Panc1 (cell line): ENCODE results near the gene PSORS1C2. TPM values are rescaled to one million over a fixed set of nuclear protein-coding genes. Genes with fewer than 3 reads are reported as not detected.

Experiments
- ATAC-seq: fragments of 200-7000 bp; cut with Tn5 transposase; 2 replicates; pipeline ENCODE4 v1.9.1; 2020; ENCODE audit warnings: mild to moderate bottlenecking, moderate library complexity
- BruUV-seq: library from RNA; stranded (reverse); fragments of 400-500 nt; replicated peaks from 2 replicates; lab custom pipeline; 2021; lab: Mats Ljungman, UMichigan
- CTCF ChIA-PET: fragments of 300-600 bp; sonication (Branson Sonifier 250); formaldehyde crosslinking; loops from one replicate; lab custom pipeline; 2022; ENCODE audit warnings: antibody characterized with exemption; lab: Charles Lee
- POLR2A ChIA-PET: fragments of 300-600 bp; sonication (Branson Sonifier 250); formaldehyde crosslinking; loops from one replicate; lab custom pipeline; 2022; ENCODE audit warnings: antibody characterized with exemption; lab: Charles Lee
- DNase-seq: peaks from one replicate; pipeline ENCODE4 v3.0.0-alpha.2; 2010; ENCODE audit warnings: low read depth, low spot score
- H3K27ac ChIP-seq: 2 replicates; pipeline ENCODE4 v1.5.1; 2011; ENCODE audit warnings: mild to moderate bottlenecking, low read length, inconsistent platforms
- H3K27me3 ChIP-seq: fragments of 200-500 bp; sonication (Bioruptor generic); 2 replicates; pipeline ENCODE4 v1.6.0; 2014; ENCODE audit warnings: low read length, inconsistent platforms; ENCODE audit not compliant: control insufficient read depth, insufficient read depth
- H3K36me3 ChIP-seq: fragments of 200-500 bp; sonication (Bioruptor generic); 2 replicates; pipeline ENCODE4 v1.5.1; 2014; ENCODE audit warnings: inconsistent platforms, mild to moderate bottlenecking, low read length, moderate library complexity; ENCODE audit not compliant: control insufficient read depth, insufficient read depth
- H3K4me1 ChIP-seq: 2 replicates; pipeline ENCODE4 v1.5.1; 2011; ENCODE audit warnings: inconsistent platforms, mild to moderate bottlenecking, low read length, moderate library complexity; ENCODE audit not compliant: control insufficient read depth, insufficient read depth
- H3K4me3 ChIP-seq, 2 experiments: 2 replicates each; pipeline ENCODE4 v1.5.1; 2011 to 2012; ENCODE audit warnings: low read depth in 2 of 2, low read length in 2 of 2, mild to moderate bottlenecking in 2 of 2, inconsistent platforms in 1 of 2, moderate library complexity in 1 of 2
- H3K9me3 ChIP-seq: fragments of 200-500 bp; sonication (Bioruptor generic); 2 replicates; pipeline ENCODE4 v1.5.1; 2014; ENCODE audit warnings: low read depth, mild to moderate bottlenecking, inconsistent platforms, low read length, moderate library complexity; ENCODE audit not compliant: control insufficient read depth, insufficient read depth
- POLR2AphosphoS5 ChIP-seq: IDR thresholded peaks from 2 replicates; pipeline ENCODE4 v1.6.1; 2012; ENCODE audit warnings: mild to moderate bottlenecking, low read depth, low read length, moderate library complexity
- SIN3A ChIP-seq: IDR thresholded peaks from 2 replicates; pipeline ENCODE4 v1.6.1; 2012; ENCODE audit warnings: low read depth, mild to moderate bottlenecking, low read length, moderate library complexity, borderline replicate concordance; ENCODE audit not compliant: insufficient read depth
- TCF7L2 ChIP-seq: IDR thresholded peaks from 2 replicates; pipeline ENCODE4 v1.6.1; 2011; ENCODE audit warnings: mild to moderate bottlenecking, low read depth, low read length, inconsistent platforms
- in situ Hi-C: cut with HindIII; loops from 2 replicates; pipeline ENCODE4 v1.10.0; 2016; ENCODE audit warnings: low sequenced_read_pairs, low pct_unique_long_range_greater_than_20kb
- intact Hi-C: fragments of 100-400 bp; cut with micrococcal nuclease; formaldehyde crosslinking; loops from one replicate; pipeline ENCODE4 v1.10.0; 2022; ENCODE audit not compliant: unreplicated experiment
- total RNA-seq: library from RNA; stranded (reverse); gene quantifications from one replicate; pipeline ENCODE4 v1.2.1, GENCODE V29; 2021; ENCODE audit not compliant: unreplicated experiment
- TF ChIP-seq, protein P1 (sequence below): fragments of 450-650 bp; IDR thresholded peaks from 2 replicates; pipeline ENCODE4 v1.5.1; 2017; ENCODE audit warnings: mild to moderate bottlenecking
- TF ChIP-seq, protein P2 (sequence below), 2 experiments: IDR thresholded peaks; 2 replicates each; pipeline ENCODE4 v1.6.1; 2011 to 2012; ENCODE audit warnings: low read depth in 2 of 2, control low read depth in 1 of 2, low read length in 1 of 2, mild to moderate bottlenecking in 1 of 2, moderate library complexity in 1 of 2; ENCODE audit not compliant: insufficient read depth in 1 of 2

The PSORS1C2 gene
- total RNA-seq, 1 experiment from 2014 or later: not detected

DNA sequence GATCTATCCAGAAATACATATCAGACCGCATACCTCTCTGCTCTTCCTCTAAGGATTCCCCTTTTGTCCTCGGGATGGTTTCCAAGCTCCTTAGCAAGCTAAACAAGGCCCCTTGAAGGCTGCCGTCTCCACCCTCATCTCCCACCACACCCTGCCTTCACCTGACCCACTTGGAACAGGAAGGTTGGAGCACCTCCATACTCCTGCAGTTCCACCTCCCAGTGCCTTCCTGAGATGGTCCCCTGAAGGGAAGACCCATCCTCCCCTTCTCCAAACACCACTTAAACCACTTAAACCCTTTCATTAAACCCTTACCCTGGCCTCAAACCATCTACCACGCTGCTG, 40.1 kb upstream of the PSORS1C2 start:
- no TSS peak for BruUV-seq
- POLR2A ChIA-PET: no interaction called here
- Histone ChIP-seq H3K27ac (no peak overlapping the region), H3K4me3 (no peak overlapping the region), H3K27me3 (no peaks in the 10 kb centered on the region), H3K9me3 (no peaks in the 10 kb centered on the region), H3K4me1 (no peaks in the 10 kb centered on the region), H3K36me3 (no peaks in the 10 kb centered on the region)
- TF ChIP-seq SIN3A: no peak
- TF ChIP-seq, protein P1, sequence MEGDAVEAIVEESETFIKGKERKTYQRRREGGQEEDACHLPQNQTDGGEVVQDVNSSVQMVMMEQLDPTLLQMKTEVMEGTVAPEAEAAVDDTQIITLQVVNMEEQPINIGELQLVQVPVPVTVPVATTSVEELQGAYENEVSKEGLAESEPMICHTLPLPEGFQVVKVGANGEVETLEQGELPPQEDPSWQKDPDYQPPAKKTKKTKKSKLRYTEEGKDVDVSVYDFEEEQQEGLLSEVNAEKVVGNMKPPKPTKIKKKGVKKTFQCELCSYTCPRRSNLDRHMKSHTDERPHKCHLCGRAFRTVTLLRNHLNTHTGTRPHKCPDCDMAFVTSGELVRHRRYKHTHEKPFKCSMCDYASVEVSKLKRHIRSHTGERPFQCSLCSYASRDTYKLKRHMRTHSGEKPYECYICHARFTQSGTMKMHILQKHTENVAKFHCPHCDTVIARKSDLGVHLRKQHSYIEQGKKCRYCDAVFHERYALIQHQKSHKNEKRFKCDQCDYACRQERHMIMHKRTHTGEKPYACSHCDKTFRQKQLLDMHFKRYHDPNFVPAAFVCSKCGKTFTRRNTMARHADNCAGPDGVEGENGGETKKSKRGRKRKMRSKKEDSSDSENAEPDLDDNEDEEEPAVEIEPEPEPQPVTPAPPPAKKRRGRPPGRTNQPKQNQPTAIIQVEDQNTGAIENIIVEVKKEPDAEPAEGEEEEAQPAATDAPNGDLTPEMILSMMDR: no peak
- no peak for TF ChIP-seq TCF7L2
- TF ChIP-seq, protein P2, sequence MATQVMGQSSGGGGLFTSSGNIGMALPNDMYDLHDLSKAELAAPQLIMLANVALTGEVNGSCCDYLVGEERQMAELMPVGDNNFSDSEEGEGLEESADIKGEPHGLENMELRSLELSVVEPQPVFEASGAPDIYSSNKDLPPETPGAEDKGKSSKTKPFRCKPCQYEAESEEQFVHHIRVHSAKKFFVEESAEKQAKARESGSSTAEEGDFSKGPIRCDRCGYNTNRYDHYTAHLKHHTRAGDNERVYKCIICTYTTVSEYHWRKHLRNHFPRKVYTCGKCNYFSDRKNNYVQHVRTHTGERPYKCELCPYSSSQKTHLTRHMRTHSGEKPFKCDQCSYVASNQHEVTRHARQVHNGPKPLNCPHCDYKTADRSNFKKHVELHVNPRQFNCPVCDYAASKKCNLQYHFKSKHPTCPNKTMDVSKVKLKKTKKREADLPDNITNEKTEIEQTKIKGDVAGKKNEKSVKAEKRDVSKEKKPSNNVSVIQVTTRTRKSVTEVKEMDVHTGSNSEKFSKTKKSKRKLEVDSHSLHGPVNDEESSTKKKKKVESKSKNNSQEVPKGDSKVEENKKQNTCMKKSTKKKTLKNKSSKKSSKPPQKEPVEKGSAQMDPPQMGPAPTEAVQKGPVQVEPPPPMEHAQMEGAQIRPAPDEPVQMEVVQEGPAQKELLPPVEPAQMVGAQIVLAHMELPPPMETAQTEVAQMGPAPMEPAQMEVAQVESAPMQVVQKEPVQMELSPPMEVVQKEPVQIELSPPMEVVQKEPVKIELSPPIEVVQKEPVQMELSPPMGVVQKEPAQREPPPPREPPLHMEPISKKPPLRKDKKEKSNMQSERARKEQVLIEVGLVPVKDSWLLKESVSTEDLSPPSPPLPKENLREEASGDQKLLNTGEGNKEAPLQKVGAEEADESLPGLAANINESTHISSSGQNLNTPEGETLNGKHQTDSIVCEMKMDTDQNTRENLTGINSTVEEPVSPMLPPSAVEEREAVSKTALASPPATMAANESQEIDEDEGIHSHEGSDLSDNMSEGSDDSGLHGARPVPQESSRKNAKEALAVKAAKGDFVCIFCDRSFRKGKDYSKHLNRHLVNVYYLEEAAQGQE (IDR thresholded peaks at IDR 0.05; ENCODE audit: insufficient read depth in 1 of 2, low read depth in 2 of 2, low read length in 1 of 2): no peak
- no peak for TF ChIP-seq POLR2AphosphoS5
- CTCF ChIA-PET: no interaction called here
- DNase-seq (no peak), ATAC-seq (no peak)
- in situ Hi-C loops: no loop called here
- intact Hi-C loops: no loop called here

DNA sequence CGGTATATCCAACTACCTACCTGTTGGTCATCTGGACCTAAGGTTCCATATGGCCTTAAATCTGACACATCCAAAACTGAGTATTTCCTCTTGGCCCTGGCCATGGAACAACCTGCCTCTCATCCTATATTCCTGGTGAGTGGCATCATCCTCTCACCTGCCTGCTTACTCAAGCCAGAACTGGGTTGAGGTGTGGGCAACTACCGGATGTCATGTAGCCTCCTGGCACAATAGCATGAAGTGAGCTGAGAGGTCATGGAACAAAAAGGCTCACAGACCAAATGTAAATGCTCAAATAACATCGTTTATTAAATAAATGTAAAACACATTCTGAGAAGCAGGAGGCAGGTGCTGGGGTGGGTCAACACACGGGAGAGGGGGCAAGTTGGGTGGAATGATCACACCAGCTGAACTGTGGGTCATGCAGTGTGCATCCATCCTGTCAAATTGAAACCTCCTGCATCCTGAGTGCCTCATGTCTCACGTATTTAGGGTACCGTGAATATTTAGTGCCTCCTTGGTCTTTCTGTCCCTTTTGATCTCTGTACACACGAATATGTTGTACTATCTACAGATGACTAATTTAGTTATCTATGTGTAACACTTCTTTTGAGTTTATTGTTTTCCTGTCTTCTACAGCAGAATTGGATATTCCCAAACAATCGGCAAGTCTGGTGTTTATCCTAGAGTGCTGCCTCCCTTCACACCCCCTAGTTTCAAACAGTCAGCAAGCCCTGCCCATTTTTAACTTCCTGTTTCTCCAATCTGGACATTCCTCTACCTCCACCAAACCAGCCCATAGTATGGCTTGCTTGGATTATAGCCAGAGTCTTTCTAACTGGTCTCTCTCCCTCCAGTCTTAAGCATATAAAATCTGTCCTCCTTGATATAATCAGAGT, 39.5 kb upstream of the PSORS1C2 start:
- intact Hi-C loops: no loop called here
- no TSS peak for BruUV-seq
- H3K27ac ChIP-seq: no peak overlapping the region
- H3K9me3 ChIP-seq: no peaks in the 10 kb centered on the region
- H3K4me1 ChIP-seq: no peaks in the 10 kb centered on the region
- no peak for DNase-seq
- in situ Hi-C loops: no loop called here
- no peak overlapping the region for H3K4me3 ChIP-seq
- TF ChIP-seq POLR2AphosphoS5: no peak
- TF ChIP-seq TCF7L2: no peak
- TF ChIP-seq, protein P2 (IDR thresholded peaks at IDR 0.05; ENCODE audit: insufficient read depth in 1 of 2, low read depth in 2 of 2, low read length in 1 of 2): no peak
- TF ChIP-seq, protein P1: no peak
- no peak for TF ChIP-seq SIN3A
- no peak for ATAC-seq
- POLR2A ChIA-PET: no interaction called here
- H3K36me3 ChIP-seq: no peaks in the 10 kb centered on the region
- CTCF ChIA-PET: no interaction called here
- H3K27me3 ChIP-seq: no peaks in the 10 kb centered on the region
